ENCODE measurements around the gene RNF208.
"Not testable (repeated sequence)": the region's sequence is repeated elsewhere in the genome, so short reads cannot be mapped to it uniquely, and the experiment has no call there.

The RNF208 gene, protein sequence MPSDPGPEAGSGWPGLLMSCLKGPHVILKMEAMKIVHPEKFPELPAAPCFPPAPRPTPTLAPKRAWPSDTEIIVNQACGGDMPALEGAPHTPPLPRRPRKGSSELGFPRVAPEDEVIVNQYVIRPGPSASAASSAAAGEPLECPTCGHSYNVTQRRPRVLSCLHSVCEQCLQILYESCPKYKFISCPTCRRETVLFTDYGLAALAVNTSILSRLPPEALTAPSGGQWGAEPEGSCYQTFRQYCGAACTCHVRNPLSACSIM

DNA sequence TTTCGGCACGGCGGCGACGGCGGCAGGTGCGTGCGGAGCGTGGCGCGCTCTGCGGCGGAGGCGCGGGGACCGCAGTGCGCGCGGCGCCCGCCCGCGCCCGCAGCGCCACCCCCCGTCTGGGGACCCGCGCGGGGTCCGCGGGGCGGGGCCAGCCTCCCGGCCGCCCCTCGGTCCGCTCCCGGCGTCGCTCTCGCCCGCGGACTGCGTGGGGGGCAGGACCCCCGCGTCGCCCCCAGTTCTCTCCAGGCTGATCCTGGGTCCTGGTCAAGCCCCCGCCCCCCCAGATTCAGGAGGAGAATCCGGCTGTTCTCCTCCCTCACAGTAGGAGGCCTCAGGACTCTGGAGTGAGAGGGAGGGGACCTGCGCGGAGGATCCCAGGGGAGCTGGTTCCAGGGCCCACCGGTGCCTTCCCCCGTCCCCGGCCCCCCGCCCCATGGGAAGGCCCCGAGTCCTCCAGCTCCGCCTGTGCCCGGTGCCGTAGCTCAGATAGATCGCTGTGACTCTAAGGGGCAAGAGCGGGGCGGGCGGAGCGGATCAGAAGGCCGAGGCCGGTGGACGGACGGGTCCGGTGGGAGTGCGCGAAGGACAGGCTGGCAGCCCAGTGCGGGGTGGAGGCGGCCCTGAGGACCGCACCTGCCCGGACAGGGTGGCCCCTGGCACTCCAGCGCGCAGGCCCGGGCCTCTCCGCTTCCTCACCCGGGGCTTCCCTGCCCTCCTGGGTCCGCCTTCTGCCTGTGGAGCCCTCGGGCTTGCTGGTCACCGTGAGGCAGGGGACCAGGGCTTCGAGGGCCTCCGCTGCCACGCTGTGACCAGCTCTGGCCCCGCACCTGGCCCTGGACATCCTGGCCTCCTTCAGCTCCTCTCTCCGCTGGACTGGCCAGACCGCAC lies at the start of gene RNF208:
Gene RNF208 (minus strand): TSS at position 51 of the 888 bp plus-strand sequence. CDS start 1,028 bp downstream, outside the sequence.
- no peak for DNase-seq

DNA sequence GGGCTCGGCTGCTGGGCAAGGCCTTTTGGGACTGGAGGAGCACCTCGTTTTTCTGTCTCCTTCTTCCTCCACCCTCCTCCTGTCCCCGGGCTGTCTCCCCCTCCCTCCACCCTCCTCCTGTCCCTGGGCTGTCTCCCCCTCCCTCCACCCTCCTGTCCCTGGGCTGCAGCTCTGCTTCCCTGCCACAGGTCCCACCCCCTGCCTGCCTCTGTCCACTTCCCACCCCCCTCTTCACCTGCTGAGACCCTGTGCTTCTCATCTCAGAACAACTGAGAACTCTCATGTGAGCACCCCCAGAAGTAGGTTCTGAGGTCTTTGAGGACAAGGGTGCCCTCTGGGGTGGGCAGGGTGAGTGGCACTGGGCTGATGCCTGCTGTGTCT lies 49.6 kb upstream of the RNF208 start:
- no peak for DNase-seq

GRCh38 chr9:137270929-137271695 lies 49.1 kb upstream of the RNF208 start:
- DNase-seq = no peak

GRCh38 chr9:137269231-137269772 lies 47.3 kb upstream of the RNF208 start:
- DNase-seq = no peak

DNA sequence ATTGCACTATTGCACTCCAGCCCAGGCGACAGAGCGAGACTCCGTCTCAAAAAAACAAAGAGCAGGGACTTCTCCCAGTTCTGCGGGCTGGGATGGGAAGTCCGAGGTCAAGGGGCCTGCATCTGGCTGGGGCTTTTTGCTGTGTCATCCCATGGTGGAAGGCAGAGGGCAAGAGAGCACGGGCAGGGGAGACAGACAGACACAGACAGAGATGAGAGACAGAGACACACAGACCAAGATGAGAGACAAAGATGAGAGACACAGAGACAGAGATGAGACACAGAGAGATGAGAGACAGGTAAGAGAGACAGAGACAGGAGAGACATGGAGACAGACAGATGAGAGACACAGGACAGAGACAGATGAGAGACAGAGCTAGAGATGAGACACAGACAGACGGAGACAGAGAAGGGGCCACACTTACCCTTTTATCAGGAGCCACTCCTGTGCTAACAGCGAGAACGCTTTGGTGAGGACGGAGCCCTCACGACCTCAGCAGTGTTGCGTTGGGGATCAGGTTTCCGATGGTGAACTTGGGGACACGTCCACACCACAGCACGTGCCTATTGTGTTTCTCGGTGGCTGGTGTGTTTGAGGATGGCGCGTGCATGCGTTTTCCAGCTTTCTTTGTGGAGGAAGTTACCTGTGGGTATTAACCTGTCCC lies 46.6 kb upstream of the RNF208 start:
- no peak for DNase-seq

DNA sequence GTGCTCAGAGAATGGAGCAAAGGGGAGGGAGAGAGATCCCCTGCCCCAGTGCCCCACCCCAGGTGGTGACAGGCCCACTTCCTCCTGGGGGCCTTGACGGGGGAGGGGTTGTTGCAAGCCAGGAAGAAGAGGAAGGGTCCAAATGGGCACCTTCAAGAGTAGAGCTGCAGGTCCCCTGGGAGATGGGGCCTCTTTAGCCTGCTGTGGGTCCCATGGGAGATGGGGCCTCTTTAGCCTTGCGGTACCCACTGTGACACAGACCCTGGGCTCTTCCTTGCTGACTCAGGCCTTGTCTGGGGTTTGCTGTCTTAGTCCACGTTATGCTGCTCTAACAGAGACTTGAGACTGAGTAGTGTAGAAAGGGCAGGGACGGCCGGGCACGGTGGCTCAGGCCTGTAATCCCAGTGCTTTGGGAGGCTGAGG lies 45.9 kb upstream of the RNF208 start:
- DNase-seq = no peak

GRCh38 chr9:137266585-137267453 lies 44.8 kb upstream of the RNF208 start:
- DNase-seq = no peak

DNA sequence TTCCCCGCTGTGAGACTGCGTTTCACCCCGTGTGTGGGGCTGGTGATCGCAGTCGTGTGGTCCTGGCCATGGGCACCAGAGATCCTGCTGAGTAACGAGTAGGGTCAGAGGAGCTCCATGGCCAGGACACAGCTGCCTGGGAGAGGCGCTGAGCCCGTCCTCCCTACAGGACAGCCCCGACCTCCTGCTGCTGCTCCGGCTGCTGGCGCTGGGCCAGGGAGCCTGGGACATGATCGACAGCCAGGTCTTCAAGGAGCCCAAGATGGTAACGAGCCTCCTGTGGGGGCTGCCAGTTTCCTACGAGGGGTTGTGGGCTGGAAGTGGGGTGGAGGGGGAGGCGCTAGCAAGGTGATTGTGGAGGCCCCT lies 44.1 kb upstream of the RNF208 start:
- no peak for DNase-seq

DNA sequence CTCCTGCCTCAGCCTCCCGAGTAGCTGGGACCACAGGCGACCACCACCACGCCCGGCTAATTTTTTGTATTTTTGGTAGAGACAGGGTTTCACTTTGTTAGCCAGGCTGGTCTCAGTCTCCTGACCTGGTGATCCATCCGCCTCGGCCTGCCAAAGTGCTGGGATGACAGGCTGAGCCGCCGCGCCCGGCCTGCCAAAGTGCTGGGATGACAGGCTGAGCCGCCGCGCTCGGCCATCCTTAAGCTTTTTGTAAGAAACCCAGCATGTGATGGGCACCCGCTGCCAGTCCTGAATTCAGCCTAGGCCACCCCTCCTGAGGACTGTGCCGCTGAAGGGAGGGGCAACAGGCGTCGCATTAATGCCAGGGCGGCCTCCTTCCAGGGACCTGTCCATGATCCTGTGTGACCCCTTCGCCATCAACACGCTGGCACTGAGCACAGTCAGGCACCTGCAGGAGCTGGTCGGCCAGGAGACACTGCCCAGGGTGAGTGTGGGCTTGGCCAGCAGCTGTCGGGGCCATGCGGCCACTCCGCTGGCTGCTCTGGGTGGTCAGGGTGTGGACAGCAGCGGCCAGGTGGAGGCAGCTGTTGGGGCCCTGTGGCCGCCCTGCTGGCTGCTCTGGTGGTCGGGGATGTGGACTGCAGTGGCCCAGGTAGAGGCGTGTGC lies 43.6 kb upstream of the RNF208 start:
- no peak for DNase-seq

DNA sequence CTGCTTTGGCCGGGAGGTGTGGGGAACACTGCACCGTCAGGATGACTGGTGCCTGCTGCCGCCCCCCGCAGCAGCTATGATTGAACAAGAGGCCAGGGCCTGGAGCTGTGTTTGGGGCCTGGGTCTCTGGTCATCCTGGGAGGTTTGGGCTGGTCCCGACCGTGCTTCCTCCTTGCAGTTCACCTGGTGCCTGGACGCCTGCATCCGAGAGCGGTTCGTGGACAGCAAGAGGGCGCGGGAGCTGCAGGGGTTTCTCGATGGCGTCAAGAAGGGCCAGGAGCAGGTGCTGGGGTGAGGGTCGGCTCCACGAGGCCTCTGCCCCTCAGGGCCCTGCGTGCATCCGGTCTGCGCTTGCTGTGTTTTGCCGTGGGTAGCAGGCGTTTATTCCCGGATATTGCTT lies 42.0 kb upstream of the RNF208 start:
- DNase-seq = no peak

- no peak for DNase-seq
These were observed 41.5 kb upstream of the RNF208 start for GRCh38 chr9:137263506-137263905.

DNA sequence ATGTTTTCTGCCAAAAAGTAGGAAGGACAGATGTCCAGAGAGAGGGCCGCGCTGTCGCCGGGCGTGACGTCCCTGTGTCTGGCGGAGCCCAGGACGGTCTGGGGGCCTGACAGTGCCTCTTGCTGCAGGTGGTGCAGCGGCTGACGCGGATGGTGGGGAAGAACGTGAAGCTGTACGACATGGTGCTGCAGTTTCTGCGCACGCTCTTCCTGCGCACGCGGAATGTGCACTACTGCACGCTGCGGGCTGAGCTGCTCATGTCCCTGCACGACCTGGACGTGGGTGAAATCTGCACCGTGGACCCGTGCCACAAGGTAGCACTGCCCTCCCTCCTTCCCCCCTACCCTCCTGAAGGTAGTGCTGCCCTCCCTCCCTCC lies 40.9 kb upstream of the RNF208 start:
- DNase-seq = no peak

DNA sequence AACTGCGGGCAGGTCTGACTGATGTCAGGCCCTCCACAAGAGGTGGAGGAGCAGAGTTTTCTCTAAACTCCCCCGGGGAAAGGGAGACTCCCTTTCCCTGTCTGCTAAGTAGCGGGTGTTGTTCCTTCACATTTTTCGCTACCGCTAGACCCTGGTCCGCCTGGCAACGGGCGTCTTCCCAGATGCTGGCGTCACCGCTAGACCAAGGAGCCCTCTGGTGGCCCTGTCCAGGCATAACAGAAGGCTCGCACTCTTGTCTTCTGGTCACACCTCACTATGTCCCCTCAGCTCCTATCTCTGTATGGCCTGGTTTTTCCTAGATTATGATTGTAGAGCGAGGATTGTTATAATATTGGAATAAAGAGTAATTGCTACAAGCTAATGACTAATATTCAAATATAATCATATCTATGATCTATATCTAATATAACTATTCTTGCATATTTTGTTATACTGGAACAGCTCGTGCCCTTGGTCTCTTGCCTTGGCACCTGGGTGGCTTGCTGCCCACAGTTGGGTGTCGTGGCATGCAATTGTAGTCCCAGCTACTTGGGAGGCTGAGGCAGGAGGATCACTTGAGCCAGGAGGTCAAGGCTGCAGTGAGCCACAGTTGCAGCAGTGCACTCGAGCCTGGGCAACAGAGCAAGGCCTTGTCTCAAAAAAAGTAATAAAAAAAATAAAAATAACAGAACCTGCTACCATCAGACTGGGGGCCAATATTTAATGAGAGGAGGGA lies 40.3 kb upstream of the RNF208 start:
- DNase-seq = not testable (repeated sequence)

DNA sequence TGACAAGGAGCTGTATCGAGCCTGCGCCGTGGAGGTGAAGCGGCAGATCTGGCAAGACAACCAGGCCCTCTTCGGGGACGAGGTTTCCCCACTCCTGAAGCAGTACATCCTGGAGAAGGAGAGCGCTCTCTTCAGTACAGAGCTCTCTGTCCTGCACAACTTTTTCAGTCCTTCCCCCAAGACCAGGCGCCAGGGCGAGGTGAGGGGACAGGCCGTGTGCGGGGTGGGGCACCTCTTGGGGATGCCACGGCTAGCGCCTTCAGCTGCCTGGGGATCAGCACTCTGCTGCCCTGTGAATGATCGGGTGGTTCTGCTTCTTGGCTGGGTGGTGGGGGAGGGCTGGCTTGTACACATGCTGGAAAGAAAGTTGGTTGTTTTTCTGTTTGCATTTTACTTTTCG lies 34.8 kb upstream of the RNF208 start:
- DNase-seq = no peak

DNA sequence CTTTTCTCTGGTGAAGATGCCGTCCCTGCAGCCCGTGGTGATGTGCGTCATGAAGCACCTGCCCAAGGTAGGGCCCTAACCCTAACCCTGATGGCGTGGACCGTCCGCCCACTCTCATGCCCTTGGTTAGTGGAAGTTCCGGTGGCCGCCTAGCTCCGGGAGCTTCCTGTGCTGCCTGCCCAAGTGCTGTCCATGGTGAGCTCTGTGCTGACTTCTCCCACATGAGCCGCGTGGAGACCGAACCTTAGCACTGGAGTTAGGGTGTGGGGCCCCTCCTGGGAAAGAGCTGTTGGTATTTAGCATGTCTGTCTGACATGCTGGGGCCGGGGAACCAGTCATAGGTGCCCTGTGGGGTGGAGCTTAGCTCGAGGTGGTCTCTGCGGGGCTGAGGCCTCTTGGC lies 34.3 kb upstream of the RNF208 start:
- no peak for DNase-seq

GRCh38 chr9:137255448-137256114 lies 33.5 kb upstream of the RNF208 start:
- DNase-seq = no peak

GRCh38 chr9:137254624-137255447 lies 32.8 kb upstream of the RNF208 start, which contains the start of gene NELFB:
Gene NELFB, plus strand, starts transcription at chr9:137255327.
- peak; percentile 96 to 97 for DNase-seq

DNA sequence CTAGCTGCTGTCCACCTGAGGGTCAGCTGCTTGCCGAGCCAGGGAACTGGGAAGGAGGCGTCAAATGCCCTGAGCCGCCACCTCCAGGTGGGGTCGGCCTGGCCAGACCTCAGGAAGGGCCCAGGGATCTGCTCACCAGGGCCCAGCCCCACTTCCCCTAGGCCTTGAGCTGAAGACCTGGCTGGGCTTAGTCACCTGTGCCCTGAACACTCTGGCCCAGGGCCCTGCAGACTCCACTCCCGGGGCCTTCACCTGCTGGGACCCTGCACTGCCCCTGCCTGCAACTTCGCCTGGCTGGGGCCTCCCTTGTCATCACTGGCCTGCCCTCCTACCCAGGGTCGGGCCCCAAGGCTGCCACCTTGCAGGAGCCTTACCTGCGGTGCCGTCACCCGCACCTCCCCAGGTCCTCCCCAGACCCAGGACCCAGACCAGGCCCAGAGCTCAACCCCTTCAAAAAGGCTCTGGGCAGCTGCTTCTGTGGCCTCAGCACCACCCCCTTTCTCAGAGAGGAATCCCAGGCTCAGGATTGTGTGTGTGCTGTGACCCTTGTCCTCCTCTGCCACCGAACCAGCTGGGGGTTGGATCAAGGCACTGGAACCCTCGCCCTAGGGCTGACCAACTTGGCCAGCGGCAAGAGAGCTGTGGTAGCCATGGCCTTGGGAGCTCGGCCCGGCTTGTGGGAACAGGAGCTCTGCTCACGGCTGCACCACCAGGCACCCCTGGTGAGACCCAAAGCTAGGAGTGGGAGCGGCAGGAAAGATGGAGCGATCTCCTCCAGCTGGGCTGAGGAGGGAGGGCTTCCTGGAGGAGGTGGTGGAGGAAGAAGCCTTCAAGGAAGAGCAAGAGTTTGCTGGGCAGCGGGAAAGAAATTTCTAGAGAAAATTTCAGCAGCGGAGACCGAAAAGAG lies 31.9 kb upstream of the RNF208 start:
- no peak for DNase-seq
